Psoas muscle (tissue), 8 donors: ENCODE measurements around the gene CHST11. TPM values are rescaled to one million over a fixed set of nuclear protein-coding genes. Genes with fewer than 3 reads are reported as not detected.
A peak's percentile ranks its signal among the peaks of the same experiment; 100 is the strongest.

Experiments
- ATAC-seq, 4 donors: fragments of 200-7000 bp; cut with Tn5 transposase; one replicate each; pipeline ENCODE4 v1.9.1; 2020; ENCODE audit warnings: moderate library complexity in 3 of 4, mild to moderate bottlenecking in 2 of 4
- DNase-seq, 2 donors: peaks; one replicate each; pipeline ENCODE4 v3.0.0-alpha.2; 2020
- H3K27ac ChIP-seq: fragments of 200-600 bp; one replicate; pipeline ENCODE4 v1.8.0; 2022
- H3K27me3 ChIP-seq, 3 donors: fragments of 200-600 bp in 1 of 3; one replicate each; pipeline versions ENCODE4 v1.6.1 to v1.8.0; 2013 to 2022; ENCODE audit warnings: low read length in 2 of 3, mild to moderate bottlenecking in 2 of 3, moderate library complexity in 1 of 3; ENCODE audit not compliant: insufficient read depth in 3 of 3
- H3K36me3 ChIP-seq, 2 donors: fragments of 200-600 bp in 1 of 2; one replicate each; pipeline versions ENCODE4 v1.6.1 to v1.8.0; 2013 to 2022; ENCODE audit warnings: low read depth in 1 of 2, mild to moderate bottlenecking in 1 of 2, moderate library complexity in 1 of 2; ENCODE audit not compliant: insufficient read depth in 1 of 2
- H3K4me1 ChIP-seq: fragments of 200-600 bp; one replicate; pipeline ENCODE4 v1.8.0; 2022
- H3K4me3 ChIP-seq: fragments of 200-600 bp; one replicate; pipeline ENCODE4 v1.8.0; 2022; ENCODE audit warnings: mild to moderate bottlenecking
- H3K9me3 ChIP-seq: fragments of 200-600 bp; one replicate; pipeline ENCODE4 v1.8.0; 2022
- CTCF ChIP-seq: fragments of 200-600 bp; IDR thresholded peaks from one replicate; pipeline ENCODE4 v1.8.0; 2022; ENCODE audit warnings: antibody characterized with exemption
- WGBS, 3 donors: extraction: QIAGEN DNeasy Blood & Tissue Kit; methylation state at CpG; one replicate each; pipeline versions ENCODE4 v1.1.6 to v1.1.7; 2013; 5-methylcytosine and 5-hydroxymethylcytosine counted together
- intact Hi-C, 2 donors: fragments of 100-400 bp; cut with DNase I; formaldehyde crosslinking; loops; one replicate each; pipeline versions ENCODE4 v1.11.0 to v1.14.2; 2022
- polyA plus RNA-seq, 3 donors: library from polyadenylated mRNA; stranded (reverse); fragments of 200-250 nt; gene quantifications; one replicate each; pipeline ENCODE4 v1.2.3, GENCODE V29; 2013
- total RNA-seq, 4 donors: library from RNA; stranded (reverse); fragmentation: NEBNext Ultra II Directional in 2 of 4; extraction: Animal tissue kit (Norgen Biotek cat#: 25700) in 2 of 4; gene quantifications; one replicate each; pipeline versions ENCODE4 v1.2.1 to v1.2.4, GENCODE V29; 2021 to 2023
- donor health status: healthy with polysubstance abuse.
- donor health status: DM: no; HTN: no; CAD: no; lungs with moderate emphysema.
- donor health status: Bipolar disorder and iron deficiency.
- donor health status: healthy.
- donor health status: DM: yes; HTN: yes; CAD: no.
- donor health status: DM: no; HTN: no; CAD: no.
- donor health status: DM: no; HTN: no; CAD: no.
- donor health status: DM: yes; HTN: yes; CAD: no.

Gene CHST11
- total and polyA plus RNA-seq, 7 donors = 0.52 to 1.6 (median 1.0) TPM

GRCh38 chr12:104452087-104452486 lies 4.7 kb upstream of the CHST11 start:
- H3K4me1 ChIP-seq = peaks cover 7% of the 10 kb centered on the region
- TF ChIP-seq CTCF = no peak
- ATAC-seq (no peak), DNase-seq (no peak)
- H3K4me3 ChIP-seq = no peak overlapping the region
- 92 to 100% (median 92%) methylated on average over 1 of the region's 1 CpG for WGBS, 3 donors
- H3K27ac ChIP-seq = no peak overlapping the region
- peaks cover 0 to 12% (median 4%) of the 10 kb centered on the region in 3 donors for H3K27me3 ChIP-seq
- intact Hi-C loops = no loop called here
- H3K9me3 ChIP-seq = peaks cover 10% of the 10 kb centered on the region
- H3K36me3 ChIP-seq = no peaks in the 10 kb centered on the region

- 83 to 87% (median 83%) methylated on average over 2 of the region's 2 CpGs for WGBS, 3 donors
- Histone ChIP-seq H3K27me3 (peaks cover 0 to 17% (median 12%) of the 10 kb centered on the region in 3 donors), H3K36me3 (no peaks in the 10 kb centered on the region), H3K4me1 (peaks cover 11% of the 10 kb centered on the region), H3K4me3 (no peak overlapping the region), H3K27ac (no peak overlapping the region), H3K9me3 (peaks cover 10% of the 10 kb centered on the region)
- DNase-seq = no peak
- TF ChIP-seq CTCF = no peak
- intact Hi-C loops = no loop called here
- no peak for ATAC-seq
These were observed 3.6 kb upstream of the CHST11 start for GRCh38 chr12:104453133-104453532.

DNA sequence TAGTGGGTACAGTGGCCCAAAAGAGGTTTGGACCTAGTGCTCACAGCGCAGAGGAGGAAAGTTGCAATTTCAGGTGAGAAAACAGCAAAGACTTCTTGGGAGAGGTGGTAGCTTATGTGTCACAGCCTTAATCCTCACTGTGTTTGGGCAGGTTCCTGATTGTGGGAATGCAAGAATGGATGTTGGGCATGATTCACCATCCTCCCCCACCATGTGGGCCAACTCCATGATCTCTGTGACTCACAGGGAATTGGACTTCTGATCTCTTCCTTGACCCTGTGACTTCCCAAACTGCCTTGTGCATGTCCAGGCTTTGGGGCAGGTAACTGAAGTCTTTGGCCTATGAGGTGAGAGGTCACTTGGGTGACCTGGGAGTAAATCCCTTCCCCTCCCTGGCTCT lies 1.8 kb upstream of the CHST11 start:
- 90 to 100% (median 100%) methylated on average over 1 of the region's 1 CpG for WGBS, 3 donors
- H3K27me3 ChIP-seq = peaks cover 0 to 20% (median 12%) of the 10 kb centered on the region in 3 donors
- intact Hi-C loops = no loop called here
- H3K36me3 ChIP-seq = no peaks in the 10 kb centered on the region
- H3K27ac ChIP-seq = no peak overlapping the region
- H3K4me1 ChIP-seq = peaks cover 18% of the 10 kb centered on the region
- TF ChIP-seq CTCF = no peak
- no peak overlapping the region for H3K4me3 ChIP-seq
- ATAC-seq (no peak), DNase-seq (no peak)
- H3K9me3 ChIP-seq = peaks cover 10% of the 10 kb centered on the region

- intact Hi-C loops = no loop called here
- 33 to 41% (median 37%) methylated on average over 9 of the region's 9 CpGs for WGBS, 3 donors
- peaks cover 0 to 20% (median 12%) of the 10 kb centered on the region in 3 donors for H3K27me3 ChIP-seq
- H3K27ac ChIP-seq = no peak overlapping the region
- H3K4me1 ChIP-seq = peaks cover 18% of the 10 kb centered on the region
- H3K4me3 ChIP-seq = peak overlapping the region; percentile 77
- no peak for DNase-seq
- no peaks in the 10 kb centered on the region for H3K36me3 ChIP-seq
- no peak for ATAC-seq
- TF ChIP-seq CTCF = no peak
- H3K9me3 ChIP-seq = peaks cover 4% of the 10 kb centered on the region
These were observed 951 bp upstream of the CHST11 start for GRCh38 chr12:104455578-104456416.
